GM20431 (cell line): ENCODE measurements around the gene UBE2L6.

Experiments
- in situ Hi-C: fragments of 300-500 bp; cut with MseI, MboI; formaldehyde crosslinking; loops from one replicate; pipeline ENCODE4 v1.15.0; 2020; ENCODE audit warnings: low sequenced_read_pairs; ENCODE audit not compliant: unreplicated experiment

The UBE2L6 gene

GRCh38 chr11:57568330-57568766 lies 876 bp upstream of the UBE2L6 start:
- in situ Hi-C loops = no loop called here

- in situ Hi-C loops = no loop called here
Measured at GRCh38 chr11:57566905-57567514, 462 bp downstream of the UBE2L6 start.

- in situ Hi-C loops = no loop called here
Measured at GRCh38 chr11:57566005-57566904, 1.2 kb downstream of the UBE2L6 start.

GRCh38 chr11:57562596-57562995 lies 4.9 kb downstream of the UBE2L6 start:
- in situ Hi-C loops = no loop called here

GRCh38 chr11:57560146-57560545 lies 7.3 kb downstream of the UBE2L6 start:
- in situ Hi-C loops = no loop called here

GRCh38 chr11:57556041-57556440 lies 11.4 kb downstream of the UBE2L6 start:
- in situ Hi-C loops = loop anchor here (10.0 kb wide), 1 partner anchor 89 kb away; the partner anchor contains the start of gene YPEL4

GRCh38 chr11:57555393-57555792 lies 12.1 kb downstream of the UBE2L6 start:
- in situ Hi-C loops = loop anchor here (10.0 kb wide), 1 partner anchor 89 kb away; the partner anchor contains the start of gene YPEL4

GRCh38 chr11:57552479-57552878 lies 15.0 kb downstream of the UBE2L6 start:
- in situ Hi-C loops = loop anchor here (10.0 kb wide), 1 partner anchor 92 kb away; the partner anchor contains the start of gene YPEL4

GRCh38 chr11:57551941-57552340 lies 15.5 kb downstream of the UBE2L6 start:
- in situ Hi-C loops = loop anchor here (10.0 kb wide), 1 partner anchor 93 kb away; the partner anchor contains the start of gene YPEL4

- in situ Hi-C loops = loop anchor here (10.0 kb wide), 1 partner anchor 95 kb away; the partner anchor contains the start of gene YPEL4
Measured at GRCh38 chr11:57549983-57550382, 17.5 kb downstream of the UBE2L6 start.

GRCh38 chr11:57547854-57548377 lies 19.6 kb downstream of the UBE2L6 start:
- in situ Hi-C loops = no loop called here

- in situ Hi-C loops = no loop called here
Measured at GRCh38 chr11:57546869-57547475, 20.5 kb downstream of the UBE2L6 start.

- in situ Hi-C loops = no loop called here
Measured at GRCh38 chr11:57546451-57546850, 21.0 kb downstream of the UBE2L6 start.

- in situ Hi-C loops = no loop called here
Measured at GRCh38 chr11:57545883-57546282, 21.6 kb downstream of the UBE2L6 start.

GRCh38 chr11:57544566-57544965 lies 22.9 kb downstream of the UBE2L6 start:
- in situ Hi-C loops = no loop called here

GRCh38 chr11:57543593-57543992 lies 23.9 kb downstream of the UBE2L6 start:
- in situ Hi-C loops = no loop called here

- in situ Hi-C loops = no loop called here
Measured at GRCh38 chr11:57542582-57542981, 24.9 kb downstream of the UBE2L6 start.

- in situ Hi-C loops = no loop called here
Measured at GRCh38 chr11:57541169-57541568, 26.3 kb downstream of the UBE2L6 start.

- in situ Hi-C loops = no loop called here
Measured at GRCh38 chr11:57539342-57539741, 28.1 kb downstream of the UBE2L6 start.

- in situ Hi-C loops = no loop called here
Measured at GRCh38 chr11:57536947-57537619, 30.4 kb downstream of the UBE2L6 start, which contains the start of gene SMTNL1. Gene SMTNL1, plus strand, starts transcription at chr11:57537595. Its CDS starts 5,048 bp downstream, at chr11:57542643.
